MM.1S (cell line): ENCODE results near the gene ZG16B.

Experiments used
- DNase-seq: peaks from one replicate; pipeline ENCODE4 v3.0.0-alpha.2; 2015
- H2AFZ ChIP-seq: fragments of 300-600 bp; sonication (generic); 2 replicates; pipeline ENCODE4 v1.6.0; 2016; ENCODE audit warnings: antibody characterized with exemption, low read length
- H3F3A ChIP-seq: fragments of 300-600 bp; sonication (generic); 2 replicates; pipeline ENCODE4 v1.6.1; 2016; ENCODE audit warnings: mild to moderate bottlenecking, antibody characterized with exemption, low read length, moderate library complexity, mixed read lengths; ENCODE audit not compliant: insufficient read depth
- H3K27ac ChIP-seq: fragments of 300-600 bp; sonication (generic); 2 replicates; pipeline ENCODE4 v1.5.1; 2016; ENCODE audit warnings: mild to moderate bottlenecking, low read length
- H3K27me3 ChIP-seq: fragments of 300-600 bp; sonication (generic); replicated peaks from 2 replicates; pipeline ENCODE4 v1.6.0; 2016; ENCODE audit warnings: low read length; ENCODE audit not compliant: insufficient read depth
- H3K36me3 ChIP-seq: fragments of 300-600 bp; sonication (generic); replicated peaks from 2 replicates; pipeline ENCODE4 v1.6.1; 2016; ENCODE audit warnings: mild to moderate bottlenecking, low read length, mixed read lengths; ENCODE audit not compliant: insufficient read depth
- H3K4me1 ChIP-seq: fragments of 300-600 bp; sonication (generic); 2 replicates; pipeline ENCODE4 v1.6.1; 2016; ENCODE audit warnings: low read length, mixed read lengths
- H3K4me2 ChIP-seq: fragments of 300-600 bp; sonication (generic); 2 replicates; pipeline ENCODE4 v1.6.0; 2016; ENCODE audit warnings: low read depth, low read length
- H3K4me3 ChIP-seq: fragments of 300-600 bp; sonication (generic); 2 replicates; pipeline ENCODE4 v1.5.1; 2016; ENCODE audit warnings: low read length, mixed read lengths
- H3K79me2 ChIP-seq: fragments of 300-600 bp; sonication (generic); 2 replicates; pipeline ENCODE4 v1.6.1; 2016; ENCODE audit warnings: mixed run types, low read length, mixed read lengths
- H3K9ac ChIP-seq: fragments of 300-600 bp; sonication (generic); 2 replicates; pipeline ENCODE4 v1.6.1; 2016; ENCODE audit warnings: low read length, mixed read lengths
- H3K9me2 ChIP-seq: fragments of 300-600 bp; sonication (generic); replicated peaks from 2 replicates; pipeline ENCODE4 v1.6.1; 2016; ENCODE audit warnings: mild to moderate bottlenecking, low read length, mixed read lengths; ENCODE audit not compliant: insufficient read depth
- H3K9me3 ChIP-seq: fragments of 300-600 bp; sonication (generic); replicated peaks from 2 replicates; pipeline ENCODE4 v1.6.1; 2016; ENCODE audit warnings: mild to moderate bottlenecking, low read length, mixed read lengths; ENCODE audit not compliant: insufficient read depth
- H4K20me1 ChIP-seq: fragments of 300-600 bp; sonication (generic); 2 replicates; pipeline ENCODE4 v1.6.1; 2016; ENCODE audit warnings: mild to moderate bottlenecking, low read length, moderate library complexity, mixed read lengths; ENCODE audit not compliant: insufficient read depth
- EZH2 ChIP-seq: fragments of 300-600 bp; sonication (generic); optimal IDR thresholded peaks from 2 replicates; pipeline ENCODE3; 2017; ENCODE audit warnings: low read depth, mild to moderate bottlenecking, antibody characterized with exemption, low read length, mixed read lengths
- EZH2phosphoT487 ChIP-seq: fragments of 300-600 bp; sonication (generic); IDR thresholded peaks from 2 replicates; pipeline ENCODE4 v1.6.1; 2018; ENCODE audit warnings: antibody characterized with exemption, low read length
- TF ChIP-seq, protein P1 (sequence below): fragments of 300-600 bp; sonication (generic); IDR thresholded peaks from 2 replicates; pipeline ENCODE4 v1.5.1; 2016; ENCODE audit warnings: antibody characterized with exemption, low read length, mixed read lengths

The ZG16B gene

GRCh38 chr16:2790631-2791030, 39.5 kb upstream of the ZG16B start:
- Histone ChIP-seq H3F3A (no peaks in the 10 kb centered on the region), H3K4me3 (no peak overlapping the region), H3K4me2 (no peak overlapping the region), H3K4me1 (no peaks in the 10 kb centered on the region), H3K79me2 (no peaks in the 10 kb centered on the region), H3K9me2 (no peaks in the 10 kb centered on the region), H4K20me1 (no peaks in the 10 kb centered on the region), H3K36me3 (no peaks in the 10 kb centered on the region), H3K9ac (no peak overlapping the region), H2AFZ (no peak overlapping the region), H3K9me3 (no peaks in the 10 kb centered on the region), H3K27me3 (peaks cover 83% of the 10 kb centered on the region), H3K27ac (no peak overlapping the region)
- TF ChIP-seq EZH2phosphoT487 (no peak), EZH2 (no peak)
- TF ChIP-seq, protein P1, sequence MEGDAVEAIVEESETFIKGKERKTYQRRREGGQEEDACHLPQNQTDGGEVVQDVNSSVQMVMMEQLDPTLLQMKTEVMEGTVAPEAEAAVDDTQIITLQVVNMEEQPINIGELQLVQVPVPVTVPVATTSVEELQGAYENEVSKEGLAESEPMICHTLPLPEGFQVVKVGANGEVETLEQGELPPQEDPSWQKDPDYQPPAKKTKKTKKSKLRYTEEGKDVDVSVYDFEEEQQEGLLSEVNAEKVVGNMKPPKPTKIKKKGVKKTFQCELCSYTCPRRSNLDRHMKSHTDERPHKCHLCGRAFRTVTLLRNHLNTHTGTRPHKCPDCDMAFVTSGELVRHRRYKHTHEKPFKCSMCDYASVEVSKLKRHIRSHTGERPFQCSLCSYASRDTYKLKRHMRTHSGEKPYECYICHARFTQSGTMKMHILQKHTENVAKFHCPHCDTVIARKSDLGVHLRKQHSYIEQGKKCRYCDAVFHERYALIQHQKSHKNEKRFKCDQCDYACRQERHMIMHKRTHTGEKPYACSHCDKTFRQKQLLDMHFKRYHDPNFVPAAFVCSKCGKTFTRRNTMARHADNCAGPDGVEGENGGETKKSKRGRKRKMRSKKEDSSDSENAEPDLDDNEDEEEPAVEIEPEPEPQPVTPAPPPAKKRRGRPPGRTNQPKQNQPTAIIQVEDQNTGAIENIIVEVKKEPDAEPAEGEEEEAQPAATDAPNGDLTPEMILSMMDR = no peak
- no peak for DNase-seq

DNA sequence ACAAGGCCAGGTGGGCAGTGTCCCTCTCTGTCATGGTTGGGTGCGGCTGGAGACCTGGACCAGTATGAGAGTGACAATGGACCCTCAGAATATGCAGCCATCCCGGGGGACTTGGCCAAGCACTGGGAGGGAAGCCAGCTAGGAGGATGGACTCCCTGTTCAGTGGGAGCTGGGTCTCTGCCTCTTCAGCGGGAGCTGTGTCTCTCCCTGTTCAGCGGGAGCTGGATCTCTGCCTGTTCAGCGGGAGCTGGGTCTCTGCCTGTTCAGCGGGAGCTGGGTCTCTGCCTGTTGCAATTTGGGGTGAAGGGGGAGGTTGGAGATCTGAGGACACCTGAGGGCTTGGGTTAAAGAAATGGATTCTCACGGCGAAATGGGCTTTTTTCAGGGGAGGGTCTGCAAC, 38.9 kb upstream of the ZG16B start:
- no peak for DNase-seq
- Histone ChIP-seq H3K36me3 (no peaks in the 10 kb centered on the region), H4K20me1 (no peaks in the 10 kb centered on the region), H3K27me3 (peaks cover 83% of the 10 kb centered on the region), H3K9me2 (no peaks in the 10 kb centered on the region), H3F3A (no peaks in the 10 kb centered on the region), H2AFZ (no peak overlapping the region), H3K4me3 (no peak overlapping the region), H3K4me2 (no peak overlapping the region), H3K4me1 (peaks cover 3% of the 10 kb centered on the region; the same call in 1 of the 2 replicates), H3K9me3 (no peaks in the 10 kb centered on the region), H3K27ac (no peak overlapping the region), H3K9ac (no peak overlapping the region), H3K79me2 (no peaks in the 10 kb centered on the region)
- TF ChIP-seq EZH2 (no peak), EZH2phosphoT487 (no peak)
- TF ChIP-seq, protein P1 = no peak

DNA sequence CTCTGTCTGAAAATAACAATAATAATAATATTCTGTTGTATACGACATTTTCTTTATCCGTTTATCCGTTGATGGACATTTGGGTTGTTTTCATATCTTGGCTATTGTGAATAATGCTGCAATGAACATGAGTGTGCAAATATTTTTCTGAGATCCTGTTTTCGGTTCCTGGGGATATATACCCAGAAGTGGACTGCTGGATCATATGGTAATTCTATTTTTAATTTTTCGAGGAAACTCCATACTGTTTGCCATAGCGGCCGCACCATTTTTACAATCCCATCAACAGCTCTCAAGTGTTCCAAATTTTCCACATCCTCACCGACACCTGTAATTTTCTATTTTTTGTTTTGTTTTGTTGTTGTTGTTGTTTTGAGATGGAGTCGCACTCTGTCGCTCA, 37.2 kb upstream of the ZG16B start:
- Histone ChIP-seq H3K9ac (no peak overlapping the region), H3K4me3 (no peak overlapping the region), H4K20me1 (no peaks in the 10 kb centered on the region), H3K27me3 (peaks cover 74% of the 10 kb centered on the region), H2AFZ (no peak overlapping the region), H3K4me2 (no peak overlapping the region), H3K9me2 (no peaks in the 10 kb centered on the region), H3K27ac (no peak overlapping the region), H3K79me2 (no peaks in the 10 kb centered on the region), H3K36me3 (no peaks in the 10 kb centered on the region), H3K9me3 (no peaks in the 10 kb centered on the region), H3K4me1 (peaks cover 6% of the 10 kb centered on the region; the same call in 1 of the 2 replicates), H3F3A (no peaks in the 10 kb centered on the region)
- TF ChIP-seq, protein P1 = no peak
- TF ChIP-seq EZH2phosphoT487 = no peak
- TF ChIP-seq EZH2 = no peak
- no peak for DNase-seq
